Measurements from ENCODE around the gene TCERG1.

DNA sequence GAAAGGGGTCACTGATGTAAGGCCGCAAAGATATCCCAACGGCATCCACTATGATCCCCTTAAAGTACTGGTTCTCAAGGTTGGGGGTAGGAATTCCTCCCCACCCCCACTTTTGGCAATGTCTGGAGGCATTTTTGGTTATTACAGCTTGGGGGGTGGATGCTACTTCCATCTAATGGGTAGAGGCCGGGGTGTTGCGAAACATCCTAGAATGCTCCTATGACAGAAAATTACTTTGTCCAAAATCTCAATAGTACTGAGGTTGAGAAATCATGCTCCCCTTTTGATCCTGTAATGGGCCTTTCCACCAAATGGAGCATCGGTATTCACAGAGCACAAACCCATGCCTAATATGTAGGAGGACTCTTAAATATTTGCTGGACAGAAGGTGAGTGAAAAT, 20.8 kb upstream of the TCERG1 start:
- no peak for TF ChIP-seq EZH2phosphoT487 (IDR thresholded peaks at IDR 0.05; ENCODE audit: low read depth)
- TF ChIP-seq, protein P1, sequence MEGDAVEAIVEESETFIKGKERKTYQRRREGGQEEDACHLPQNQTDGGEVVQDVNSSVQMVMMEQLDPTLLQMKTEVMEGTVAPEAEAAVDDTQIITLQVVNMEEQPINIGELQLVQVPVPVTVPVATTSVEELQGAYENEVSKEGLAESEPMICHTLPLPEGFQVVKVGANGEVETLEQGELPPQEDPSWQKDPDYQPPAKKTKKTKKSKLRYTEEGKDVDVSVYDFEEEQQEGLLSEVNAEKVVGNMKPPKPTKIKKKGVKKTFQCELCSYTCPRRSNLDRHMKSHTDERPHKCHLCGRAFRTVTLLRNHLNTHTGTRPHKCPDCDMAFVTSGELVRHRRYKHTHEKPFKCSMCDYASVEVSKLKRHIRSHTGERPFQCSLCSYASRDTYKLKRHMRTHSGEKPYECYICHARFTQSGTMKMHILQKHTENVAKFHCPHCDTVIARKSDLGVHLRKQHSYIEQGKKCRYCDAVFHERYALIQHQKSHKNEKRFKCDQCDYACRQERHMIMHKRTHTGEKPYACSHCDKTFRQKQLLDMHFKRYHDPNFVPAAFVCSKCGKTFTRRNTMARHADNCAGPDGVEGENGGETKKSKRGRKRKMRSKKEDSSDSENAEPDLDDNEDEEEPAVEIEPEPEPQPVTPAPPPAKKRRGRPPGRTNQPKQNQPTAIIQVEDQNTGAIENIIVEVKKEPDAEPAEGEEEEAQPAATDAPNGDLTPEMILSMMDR (IDR thresholded peaks at IDR 0.05; ENCODE audit: low read depth, low read length): no peak

Measured in OCI-LY3 (cell line).